ENCODE results near the gene SLC4A1AP. TPM values are rescaled to one million over a fixed set of nuclear protein-coding genes. Genes with fewer than 3 reads are reported as not detected.
A peak's percentile ranks its signal among the peaks of the same experiment; 100 is the strongest.

Gene SLC4A1AP
- total RNA-seq, 1 donor from 2014 or later = 18.5 TPM

- intact Hi-C loops (cut with DNase I) = no loop called here
- DNase-seq = no peak
- no peak for ATAC-seq (ENCODE audit: poor library complexity)
Measured at GRCh38 chr2:27713201-27713600, 49.5 kb downstream of the SLC4A1AP start.

- ATAC-seq (ENCODE audit: poor library complexity) (no peak), DNase-seq (no peak)
- intact Hi-C loops (cut with DNase I) = no loop called here
Measured at GRCh38 chr2:27714053-27714452, 50.4 kb downstream of the SLC4A1AP start.

GRCh38 chr2:27714851-27715291 is 51.2 kb downstream of the SLC4A1AP start:
- intact Hi-C loops (cut with DNase I) = no loop called here
- ATAC-seq (ENCODE audit: poor library complexity) (peak; percentile 6), DNase-seq (no peak)

- ATAC-seq (ENCODE audit: poor library complexity) = peak; percentile 87
- intact Hi-C loops (cut with DNase I) = no loop called here
- peak; percentile 78 for DNase-seq
Measured at GRCh38 chr2:27715318-27716210, 51.9 kb downstream of the SLC4A1AP start.

GRCh38 chr2:27716301-27717069 is 52.8 kb downstream of the SLC4A1AP start:
- no peak for DNase-seq
- intact Hi-C loops (cut with DNase I) = no loop called here
- peak; percentile 34 for ATAC-seq (ENCODE audit: poor library complexity)

- ATAC-seq (ENCODE audit: poor library complexity) (peak; percentile 56), DNase-seq (peak; percentile 57)
- intact Hi-C loops (cut with DNase I) = no loop called here
Measured at GRCh38 chr2:27717070-27717795, 53.5 kb downstream of the SLC4A1AP start.

- intact Hi-C loops (cut with DNase I) = no loop called here
- DNase-seq (no peak), ATAC-seq (ENCODE audit: poor library complexity) (no peak)
Measured at GRCh38 chr2:27720004-27720551, 56.4 kb downstream of the SLC4A1AP start.

- DNase-seq (no peak), ATAC-seq (ENCODE audit: poor library complexity) (peak; percentile 38)
Measured at GRCh38 chr2:27721335-27721734, 57.6 kb downstream of the SLC4A1AP start.

GRCh38 chr2:27721884-27722485 is 58.3 kb downstream of the SLC4A1AP start:
- intact Hi-C loops (cut with DNase I) = no loop called here
- no peak for ATAC-seq (ENCODE audit: poor library complexity)
- DNase-seq = no peak

More at GRCh38 chr2:27721335-27721734, 57.6 kb downstream of the SLC4A1AP start:
- intact Hi-C loops (cut with DNase I) = no loop called here

GRCh38 chr2:27723372-27724144 is 59.9 kb downstream of the SLC4A1AP start:
- DNase-seq (peak; percentile 60), ATAC-seq (ENCODE audit: poor library complexity) (peak; percentile 72)
- intact Hi-C loops (cut with DNase I) = no loop called here

- ATAC-seq (ENCODE audit: poor library complexity) (no peak), DNase-seq (no peak)
- intact Hi-C loops (cut with DNase I) = no loop called here
Measured at GRCh38 chr2:27724191-27724590, 60.5 kb downstream of the SLC4A1AP start.

- intact Hi-C loops (cut with DNase I) = no loop called here
- no peak for ATAC-seq (ENCODE audit: poor library complexity)
- no peak for DNase-seq
Measured at GRCh38 chr2:27724905-27725701, 61.4 kb downstream of the SLC4A1AP start.

GRCh38 chr2:27727257-27727656 is 63.6 kb downstream of the SLC4A1AP start:
- intact Hi-C loops (cut with DNase I) = no loop called here
- ATAC-seq (ENCODE audit: poor library complexity) (no peak), DNase-seq (no peak)

GRCh38 chr2:27728081-27728858 is 64.6 kb downstream of the SLC4A1AP start:
- ATAC-seq (ENCODE audit: poor library complexity) = no peak
- intact Hi-C loops (cut with DNase I) = no loop called here
- no peak for DNase-seq

GRCh38 chr2:27729198-27729597 is 65.5 kb downstream of the SLC4A1AP start:
- intact Hi-C loops (cut with DNase I) = no loop called here
- DNase-seq (no peak), ATAC-seq (ENCODE audit: poor library complexity) (no peak)

GRCh38 chr2:27729614-27730013 is 65.9 kb downstream of the SLC4A1AP start:
- intact Hi-C loops (cut with DNase I) = loop anchor here (10.0 kb wide), 1 partner anchor 665 kb away; the partner anchor contains the start of gene FOSL2
- no peak for DNase-seq
- ATAC-seq (ENCODE audit: poor library complexity) = no peak
